ENCODE data around the gene ZFYVE28.

DNA sequence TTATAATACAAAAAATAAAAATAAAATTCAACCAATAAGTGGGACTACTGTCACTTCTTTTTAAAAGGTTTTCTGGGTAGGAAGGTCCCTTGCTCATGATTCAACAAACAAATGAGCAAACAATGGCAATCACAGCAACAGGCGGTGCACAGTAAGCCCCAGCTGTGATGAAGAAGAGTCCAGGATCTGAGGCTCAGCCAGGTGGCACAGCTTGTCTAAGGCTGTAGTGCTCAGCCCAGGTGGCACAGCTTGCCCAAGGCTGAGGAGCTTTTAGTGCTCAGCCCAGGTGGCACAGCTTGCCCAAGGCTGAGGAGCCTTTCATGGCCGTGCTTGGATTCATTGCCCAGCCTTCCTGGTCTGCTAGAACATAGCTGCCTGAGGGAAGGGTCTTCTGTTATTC, 75.0 kb downstream of the ZFYVE28 start:
- TF ChIP-seq POLR2A (IDR thresholded peaks at IDR 0.05) (no peak), POLR2AphosphoS5 (IDR thresholded peaks at IDR 0.05) (no peak)
